Stimulated activated CD8-positive, alpha-beta memory T cell treated with anti-CD3 and anti-CD28 coated beads, Interleukin-4, amount 100 ng/mL, for 4 hours (primary cell): Measurements from ENCODE around the gene CAPNS2.
"Not testable (repeated sequence)": the region's sequence is repeated elsewhere in the genome, so short reads cannot be mapped to it uniquely, and the experiment has no call there.

Experiments
- DNase-seq, 2 donors: peaks; one replicate each; pipeline ENCODE4 v3.0.0-alpha.2; 2020; ENCODE audit warnings: low read depth in 2 of 2, low spot score in 1 of 2

The CAPNS2 gene

GRCh38 chr16:55567382-55567781 is 898 bp downstream of the CAPNS2 start:
- DNase-seq: no peak

GRCh38 chr16:55568207-55568606 is 1.7 kb downstream of the CAPNS2 start:
- no peak for DNase-seq

GRCh38 chr16:55569025-55569424 is 2.5 kb downstream of the CAPNS2 start:
- no peak for DNase-seq

DNA sequence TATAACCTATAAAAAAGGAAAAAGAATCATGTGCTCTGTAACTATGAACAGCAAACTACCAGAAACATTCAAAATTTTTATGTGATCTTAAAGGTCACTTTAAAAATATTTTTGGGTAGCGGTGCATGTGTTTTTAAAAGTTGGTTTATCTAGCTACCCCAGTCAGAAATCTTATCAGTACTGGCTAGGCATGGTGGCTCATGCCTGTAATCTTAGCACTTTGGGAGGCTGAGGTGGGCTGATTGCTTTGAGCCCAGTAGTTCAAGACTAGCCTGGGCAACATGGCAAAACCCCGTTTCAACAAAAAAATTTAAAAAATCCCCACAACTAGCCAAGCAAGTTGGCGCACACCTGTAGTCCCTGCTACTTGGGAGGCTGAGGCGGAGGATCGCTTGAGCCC is 3.7 kb downstream of the CAPNS2 start:
- DNase-seq: no peak

- DNase-seq: no peak
These were observed 4.9 kb downstream of the CAPNS2 start for GRCh38 chr16:55571191-55571897.

DNA sequence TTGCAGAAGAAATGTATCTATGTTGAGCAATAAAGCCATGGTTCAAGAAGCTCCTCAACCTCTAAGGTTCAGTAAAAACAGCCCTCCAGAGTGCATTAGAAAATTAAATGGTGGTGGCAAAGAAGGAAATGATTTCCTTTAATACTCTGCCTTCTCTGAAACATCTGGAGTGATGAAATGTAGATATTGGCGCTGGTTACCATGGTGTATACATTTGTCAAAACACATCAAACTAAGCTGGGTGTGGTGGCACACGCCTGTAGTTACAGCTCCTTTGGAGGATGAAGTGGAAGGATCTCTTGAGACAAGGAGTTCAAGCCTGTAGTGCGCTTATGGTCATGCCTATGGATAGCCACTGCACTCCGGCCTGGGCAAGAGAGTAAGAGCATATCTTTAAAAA is 6.0 kb downstream of the CAPNS2 start:
- DNase-seq: no peak

DNA sequence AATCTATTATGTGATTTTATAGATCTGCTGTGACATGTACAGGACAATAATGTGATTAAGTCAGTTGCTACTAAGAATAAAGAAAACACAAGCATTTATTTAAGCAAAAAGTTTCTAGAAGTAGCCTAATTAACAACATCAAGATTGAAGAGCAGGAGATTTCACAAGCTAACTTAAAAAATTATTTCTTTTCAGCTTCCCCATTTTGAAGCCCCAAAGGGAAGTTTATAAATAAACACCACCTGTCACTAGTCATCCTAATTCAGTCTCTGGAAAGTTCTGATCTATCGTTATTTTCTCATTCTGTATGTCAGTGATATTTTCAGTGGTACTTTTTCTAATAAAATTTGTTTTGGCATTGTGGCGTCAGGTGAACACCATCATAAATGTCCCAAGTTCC is 8.3 kb downstream of the CAPNS2 start:
- no peak for DNase-seq

- no peak for DNase-seq
These were observed 9.0 kb downstream of the CAPNS2 start for GRCh38 chr16:55575496-55575895.

- no peak for DNase-seq
These were observed 9.9 kb downstream of the CAPNS2 start for GRCh38 chr16:55576384-55576783.

GRCh38 chr16:55577887-55578286 is 11.4 kb downstream of the CAPNS2 start:
- no peak for DNase-seq

GRCh38 chr16:55585631-55586030 is 19.1 kb downstream of the CAPNS2 start:
- no peak for DNase-seq

DNA sequence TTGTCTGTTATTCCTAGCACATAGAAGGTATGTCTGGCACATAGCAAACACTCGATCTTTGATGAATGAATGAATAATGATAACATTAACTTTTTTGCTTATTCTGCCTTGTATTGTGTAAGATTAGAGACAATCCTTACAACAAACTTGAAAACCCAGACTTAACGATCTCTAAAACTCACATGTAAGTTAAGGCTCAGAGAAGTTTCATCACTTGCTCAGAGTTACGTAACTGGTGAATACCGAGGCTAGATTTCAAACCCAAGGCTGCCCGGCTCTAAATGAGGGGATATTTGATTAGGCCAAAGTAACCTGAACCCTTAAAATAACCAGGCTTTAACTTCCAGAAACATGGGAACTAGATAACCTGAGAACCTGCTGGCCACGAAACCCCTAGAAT is 22.3 kb downstream of the CAPNS2 start:
- DNase-seq: no peak

DNA sequence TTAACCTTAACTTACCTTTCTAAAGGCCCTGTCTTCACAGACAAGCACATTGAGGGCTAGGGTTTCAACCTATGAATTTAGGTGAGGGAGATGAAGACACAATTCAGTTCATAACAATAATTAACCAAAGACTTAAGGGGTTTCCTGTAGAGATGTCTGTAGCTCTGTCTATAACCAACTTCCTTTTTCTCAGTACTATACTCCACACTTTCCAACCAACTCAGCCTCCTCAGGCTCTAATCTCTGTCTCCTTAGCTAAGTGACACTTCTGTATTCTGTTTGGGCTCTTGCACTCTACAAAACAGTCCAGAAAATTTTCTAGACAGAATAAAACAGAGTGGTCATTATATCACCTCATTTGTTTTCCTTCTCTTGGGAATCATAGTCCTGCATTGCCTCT is 25.8 kb downstream of the CAPNS2 start:
- no peak for DNase-seq

DNA sequence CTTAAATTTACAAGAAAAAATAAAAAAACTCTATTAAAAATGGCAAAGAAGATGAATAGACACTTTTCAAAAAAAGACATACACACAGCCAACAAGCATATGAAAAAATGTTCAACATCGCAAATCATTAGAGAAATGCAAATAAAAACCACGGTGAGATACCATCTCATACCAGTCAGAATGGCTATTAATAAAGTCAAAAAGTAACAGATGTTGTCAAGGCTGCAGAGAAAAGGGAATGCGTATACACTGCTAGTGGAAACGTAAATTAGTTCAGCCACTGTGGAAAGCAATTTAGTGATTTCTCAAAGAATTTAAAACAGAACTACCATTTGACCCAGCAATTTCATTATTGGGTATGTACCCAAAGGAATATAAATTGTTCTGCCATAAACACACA is 31.4 kb downstream of the CAPNS2 start:
- DNase-seq: no peak

GRCh38 chr16:55605754-55606336 is 39.4 kb downstream of the CAPNS2 start:
- no peak for DNase-seq

GRCh38 chr16:55613613-55614335 is 47.3 kb downstream of the CAPNS2 start:
- DNase-seq: no peak

DNA sequence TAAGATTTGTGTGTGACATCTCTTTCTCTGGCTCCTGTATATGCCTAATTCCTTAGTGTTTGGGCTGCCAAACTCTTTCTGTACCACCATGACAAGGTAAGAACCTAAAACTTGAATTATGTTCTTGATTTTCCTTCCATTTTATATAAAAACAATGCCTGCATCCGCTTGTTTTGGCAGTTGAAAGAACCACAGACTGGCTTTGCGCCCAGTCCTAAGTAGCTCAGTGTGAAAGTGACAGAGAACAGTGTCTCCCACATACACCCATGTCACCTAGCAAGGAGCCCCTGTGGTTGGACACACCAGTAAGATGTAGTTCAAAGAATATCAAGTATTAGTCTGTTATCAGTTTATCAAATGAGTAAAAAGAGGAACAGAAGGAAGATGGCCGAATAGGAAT is 48.6 kb downstream of the CAPNS2 start:
- no peak for DNase-seq

DNA sequence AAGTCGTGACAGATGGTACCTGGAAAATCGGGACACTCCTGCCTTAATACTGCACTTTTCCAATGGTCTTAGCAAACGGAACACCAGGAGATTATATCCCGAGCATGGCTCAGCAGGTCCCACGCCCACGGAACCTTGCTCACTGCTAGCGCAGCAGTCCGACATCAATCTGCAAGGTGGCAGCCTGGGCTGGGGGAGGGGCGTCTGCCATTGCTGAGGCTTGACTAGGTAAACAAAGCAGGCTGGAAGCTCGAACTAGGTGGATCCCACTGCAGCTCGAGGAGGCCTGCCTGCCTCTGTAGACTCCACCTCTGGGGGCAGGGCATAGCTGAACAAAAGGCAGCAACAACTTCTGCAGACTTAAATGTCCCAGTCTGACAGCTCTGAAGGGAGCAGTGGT is 49.2 kb downstream of the CAPNS2 start:
- DNase-seq: not testable (repeated sequence)
